GM12865 (cell line): Measurements from ENCODE around the gene TESK1.

Source experiments
- DNase-seq: peaks from one replicate; pipeline ENCODE4 v3.0.0; 2010; ENCODE audit warnings: low read depth
- H3K4me3 ChIP-seq: 2 replicates; pipeline ENCODE4 v1.5.1; 2011; ENCODE audit warnings: mild to moderate bottlenecking, low read depth, low read length, control low read depth
- CTCF ChIP-seq: IDR thresholded peaks from 2 replicates; pipeline ENCODE4 v1.5.1; 2011; ENCODE audit warnings: low read length, control low read depth, low read depth, inconsistent platforms; ENCODE audit not compliant: insufficient read depth; ENCODE audit errors: missing control alignments

The TESK1 gene

DNA sequence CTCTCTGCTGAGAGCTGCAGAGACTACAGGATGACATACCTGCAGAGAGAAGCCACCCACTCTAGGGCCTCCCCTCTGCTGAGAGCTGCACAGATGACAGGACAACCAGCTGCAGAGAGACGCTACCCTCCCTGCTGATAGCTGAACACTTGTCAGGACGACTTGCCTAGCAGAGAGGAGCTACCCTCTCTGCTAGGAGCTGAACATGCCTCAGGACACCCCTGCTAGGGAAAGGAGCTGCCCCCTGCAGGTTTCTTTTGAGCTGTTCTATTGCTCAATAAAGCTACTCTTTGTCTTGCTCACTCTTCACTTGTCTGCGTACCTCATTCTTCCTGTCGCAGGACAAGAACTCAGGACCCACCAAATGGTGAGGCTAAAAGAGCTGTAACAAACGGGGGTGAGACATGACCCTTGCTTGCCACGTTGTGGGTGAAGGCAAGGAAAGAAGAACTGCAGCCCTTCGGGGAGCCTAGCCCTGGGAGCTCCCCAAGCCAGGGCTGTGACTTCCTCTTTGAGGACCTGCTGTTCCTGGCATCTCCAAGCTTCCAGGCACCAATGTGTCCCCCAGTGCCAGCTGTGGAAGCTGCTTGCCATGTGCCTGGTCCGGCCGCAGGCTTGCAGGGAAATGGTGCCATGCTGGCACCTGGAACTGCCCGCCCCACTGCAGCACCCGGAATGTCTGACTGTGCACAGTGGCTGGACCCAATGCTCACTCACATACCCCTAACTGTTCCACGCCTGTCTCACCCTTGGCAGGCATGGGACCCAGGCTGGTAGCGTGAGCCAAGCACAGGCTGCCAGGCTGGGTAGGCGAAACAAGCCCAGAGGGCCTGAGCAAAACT is 5.1 kb upstream of the TESK1 start:
- no peak for TF ChIP-seq CTCF
- H3K4me3 ChIP-seq, result no peak overlapping the region
- DNase-seq, result no peak

DNA sequence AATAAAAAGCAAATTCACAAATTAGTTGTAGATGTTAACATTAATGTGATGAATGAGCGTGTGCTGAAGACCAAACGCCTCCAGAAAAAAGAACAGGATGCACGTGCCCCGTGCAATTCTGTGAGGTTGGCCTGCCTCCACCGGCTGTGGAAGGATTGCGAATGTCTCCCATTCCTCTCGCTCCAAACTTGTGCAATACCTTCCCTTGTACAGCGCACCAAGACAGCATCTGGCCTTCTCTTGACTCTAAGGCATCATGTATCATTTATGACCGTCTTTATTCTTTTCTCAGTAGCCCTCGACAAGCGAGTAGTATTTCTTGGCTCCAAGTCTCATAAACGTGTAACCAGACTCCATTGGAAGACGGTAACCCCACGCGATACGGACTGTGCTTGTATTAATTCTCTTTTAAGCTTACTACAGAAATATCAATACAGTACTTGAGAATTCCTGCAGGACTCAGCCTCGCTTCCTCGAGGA is 1.5 kb upstream of the TESK1 start:
- DNase-seq, result no peak

GRCh38 chr9:35603986-35604577 is 980 bp upstream of the TESK1 start:
- DNase-seq, result peak; percentile 100
- TF ChIP-seq CTCF, result peak; percentile 87
- H3K4me3 ChIP-seq, result peak overlapping the region; percentile 59

More for the DNA sequence above, 1.5 kb upstream of the TESK1 start:
- peak overlapping the region; percentile 57 for H3K4me3 ChIP-seq
- TF ChIP-seq CTCF, result no peak

- peak overlapping the region; percentile 61 for H3K4me3 ChIP-seq
- peak; percentile 44 for DNase-seq
- TF ChIP-seq CTCF, result no peak
Observed at GRCh38 chr9:35605351-35606137, 482 bp downstream of the TESK1 start.

DNA sequence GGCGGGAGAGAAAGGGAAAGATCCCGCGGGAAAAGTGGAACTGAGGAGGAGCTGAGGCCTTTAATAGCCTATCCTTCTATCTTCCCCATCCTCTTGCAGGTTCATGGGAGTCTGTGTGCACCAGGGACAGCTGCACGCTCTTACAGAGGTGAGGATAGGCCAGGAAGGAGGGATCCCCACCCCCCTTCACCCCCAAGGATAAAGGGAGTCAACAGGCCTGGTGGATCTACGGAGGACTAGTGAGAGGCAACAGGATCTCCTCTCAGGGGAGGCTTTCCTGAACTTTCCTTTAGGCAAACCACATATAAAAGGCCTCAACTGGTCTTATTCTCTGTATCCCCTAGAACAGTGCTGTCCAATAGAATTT is 1.1 kb downstream of the TESK1 start:
- DNase-seq, result no peak
- H3K4me3 ChIP-seq, result peak overlapping the region; percentile 61
- no peak for TF ChIP-seq CTCF

GRCh38 chr9:35606726-35607125 is 1.7 kb downstream of the TESK1 start:
- no peak for TF ChIP-seq CTCF
- no peak overlapping the region for H3K4me3 ChIP-seq
- DNase-seq, result no peak
